Measurements from ENCODE around the gene CALML6. TPM values are rescaled to one million over a fixed set of nuclear protein-coding genes. Genes with fewer than 3 reads are reported as not detected.

The CALML6 gene
- total and polyA plus RNA-seq, 2 experiments from 2014 or later, result 0.87 TPM; not detected in 1

DNA sequence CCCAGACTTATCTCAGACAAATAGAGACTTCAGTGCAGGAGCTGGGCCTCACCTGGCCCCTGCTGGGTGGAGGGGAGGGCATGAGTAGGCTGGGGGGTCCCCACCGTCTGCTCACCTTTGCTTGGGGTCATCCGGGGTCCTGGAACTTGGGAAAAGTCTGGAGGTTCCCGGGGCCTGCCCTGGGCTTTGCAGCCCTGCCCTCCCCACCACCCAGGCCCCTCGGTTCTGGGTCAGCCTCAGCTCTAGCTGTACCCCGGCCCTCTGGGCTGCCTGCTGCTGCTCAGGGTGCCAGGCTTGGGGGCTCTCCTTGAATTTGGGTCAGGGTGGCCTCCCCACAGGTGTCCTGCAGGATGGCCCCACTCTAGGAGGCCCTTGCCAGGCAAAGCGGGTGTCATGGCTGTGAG, 6.4 kb downstream of the CALML6 start:
- no peak for TF ChIP-seq JUNB (IDR thresholded peaks at IDR 0.05; ENCODE audit: unreplicated experiment)
- no peak for TF ChIP-seq ZNF331 (CRISPR knock-in tag; IDR thresholded peaks at IDR 0.05; ENCODE audit: low read depth)
- no peak for TF ChIP-seq EZH2phosphoT487 (IDR thresholded peaks at IDR 0.05; ENCODE audit: unreplicated experiment)
- TF ChIP-seq NANOG (IDR thresholded peaks at IDR 0.05; ENCODE audit: borderline replicate concordance), result no peak
- TF ChIP-seq, protein P1, sequence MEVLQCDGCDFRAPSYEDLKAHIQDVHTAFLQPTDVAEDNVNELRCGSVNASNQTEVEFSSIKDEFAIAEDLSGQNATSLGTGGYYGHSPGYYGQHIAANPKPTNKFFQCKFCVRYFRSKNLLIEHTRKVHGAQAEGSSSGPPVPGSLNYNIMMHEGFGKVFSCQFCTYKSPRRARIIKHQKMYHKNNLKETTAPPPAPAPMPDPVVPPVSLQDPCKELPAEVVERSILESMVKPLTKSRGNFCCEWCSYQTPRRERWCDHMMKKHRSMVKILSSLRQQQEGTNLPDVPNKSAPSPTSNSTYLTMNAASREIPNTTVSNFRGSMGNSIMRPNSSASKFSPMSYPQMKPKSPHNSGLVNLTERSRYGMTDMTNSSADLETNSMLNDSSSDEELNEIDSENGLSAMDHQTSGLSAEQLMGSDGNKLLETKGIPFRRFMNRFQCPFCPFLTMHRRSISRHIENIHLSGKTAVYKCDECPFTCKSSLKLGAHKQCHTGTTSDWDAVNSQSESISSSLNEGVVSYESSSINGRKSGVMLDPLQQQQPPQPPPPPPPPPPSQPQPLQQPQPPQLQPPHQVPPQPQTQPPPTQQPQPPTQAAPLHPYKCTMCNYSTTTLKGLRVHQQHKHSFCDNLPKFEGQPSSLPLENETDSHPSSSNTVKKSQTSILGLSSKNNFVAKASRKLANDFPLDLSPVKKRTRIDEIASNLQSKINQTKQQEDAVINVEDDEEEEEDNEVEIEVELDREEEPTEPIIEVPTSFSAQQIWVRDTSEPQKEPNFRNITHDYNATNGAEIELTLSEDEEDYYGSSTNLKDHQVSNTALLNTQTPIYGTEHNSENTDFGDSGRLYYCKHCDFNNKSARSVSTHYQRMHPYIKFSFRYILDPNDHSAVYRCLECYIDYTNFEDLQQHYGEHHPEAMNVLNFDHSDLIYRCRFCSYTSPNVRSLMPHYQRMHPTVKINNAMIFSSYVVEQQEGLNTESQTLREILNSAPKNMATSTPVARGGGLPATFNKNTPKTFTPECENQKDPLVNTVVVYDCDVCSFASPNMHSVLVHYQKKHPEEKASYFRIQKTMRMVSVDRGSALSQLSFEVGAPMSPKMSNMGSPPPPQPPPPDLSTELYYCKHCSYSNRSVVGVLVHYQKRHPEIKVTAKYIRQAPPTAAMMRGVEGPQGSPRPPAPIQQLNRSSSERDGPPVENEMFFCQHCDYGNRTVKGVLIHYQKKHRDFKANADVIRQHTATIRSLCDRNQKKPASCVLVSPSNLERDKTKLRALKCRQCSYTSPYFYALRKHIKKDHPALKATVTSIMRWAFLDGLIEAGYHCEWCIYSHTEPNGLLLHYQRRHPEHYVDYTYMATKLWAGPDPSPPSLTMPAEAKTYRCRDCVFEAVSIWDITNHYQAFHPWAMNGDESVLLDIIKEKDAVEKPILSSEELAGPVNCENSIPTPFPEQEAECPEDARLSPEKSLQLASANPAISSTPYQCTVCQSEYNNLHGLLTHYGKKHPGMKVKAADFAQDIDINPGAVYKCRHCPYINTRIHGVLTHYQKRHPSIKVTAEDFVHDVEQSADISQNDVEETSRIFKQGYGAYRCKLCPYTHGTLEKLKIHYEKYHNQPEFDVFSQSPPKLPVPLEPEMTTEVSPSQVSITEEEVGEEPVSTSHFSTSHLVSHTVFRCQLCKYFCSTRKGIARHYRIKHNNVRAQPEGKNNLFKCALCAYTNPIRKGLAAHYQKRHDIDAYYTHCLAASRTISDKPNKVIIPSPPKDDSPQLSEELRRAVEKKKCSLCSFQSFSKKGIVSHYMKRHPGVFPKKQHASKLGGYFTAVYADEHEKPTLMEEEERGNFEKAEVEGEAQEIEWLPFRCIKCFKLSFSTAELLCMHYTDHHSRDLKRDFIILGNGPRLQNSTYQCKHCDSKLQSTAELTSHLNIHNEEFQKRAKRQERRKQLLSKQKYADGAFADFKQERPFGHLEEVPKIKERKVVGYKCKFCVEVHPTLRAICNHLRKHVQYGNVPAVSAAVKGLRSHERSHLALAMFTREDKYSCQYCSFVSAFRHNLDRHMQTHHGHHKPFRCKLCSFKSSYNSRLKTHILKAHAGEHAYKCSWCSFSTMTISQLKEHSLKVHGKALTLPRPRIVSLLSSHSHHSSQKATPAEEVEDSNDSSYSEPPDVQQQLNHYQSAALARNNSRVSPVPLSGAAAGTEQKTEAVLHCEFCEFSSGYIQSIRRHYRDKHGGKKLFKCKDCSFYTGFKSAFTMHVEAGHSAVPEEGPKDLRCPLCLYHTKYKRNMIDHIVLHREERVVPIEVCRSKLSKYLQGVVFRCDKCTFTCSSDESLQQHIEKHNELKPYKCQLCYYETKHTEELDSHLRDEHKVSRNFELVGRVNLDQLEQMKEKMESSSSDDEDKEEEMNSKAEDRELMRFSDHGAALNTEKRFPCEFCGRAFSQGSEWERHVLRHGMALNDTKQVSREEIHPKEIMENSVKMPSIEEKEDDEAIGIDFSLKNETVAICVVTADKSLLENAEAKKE (CRISPR knock-in tag; IDR thresholded peaks at IDR 0.05), result no peak
- no peak for TF ChIP-seq EZH2 (IDR thresholded peaks at IDR 0.05; ENCODE audit: low read depth, unreplicated experiment)
- no peak for TF ChIP-seq STAT1 (IDR thresholded peaks at IDR 0.05; ENCODE audit: unreplicated experiment)
- TF ChIP-seq, protein P2, sequence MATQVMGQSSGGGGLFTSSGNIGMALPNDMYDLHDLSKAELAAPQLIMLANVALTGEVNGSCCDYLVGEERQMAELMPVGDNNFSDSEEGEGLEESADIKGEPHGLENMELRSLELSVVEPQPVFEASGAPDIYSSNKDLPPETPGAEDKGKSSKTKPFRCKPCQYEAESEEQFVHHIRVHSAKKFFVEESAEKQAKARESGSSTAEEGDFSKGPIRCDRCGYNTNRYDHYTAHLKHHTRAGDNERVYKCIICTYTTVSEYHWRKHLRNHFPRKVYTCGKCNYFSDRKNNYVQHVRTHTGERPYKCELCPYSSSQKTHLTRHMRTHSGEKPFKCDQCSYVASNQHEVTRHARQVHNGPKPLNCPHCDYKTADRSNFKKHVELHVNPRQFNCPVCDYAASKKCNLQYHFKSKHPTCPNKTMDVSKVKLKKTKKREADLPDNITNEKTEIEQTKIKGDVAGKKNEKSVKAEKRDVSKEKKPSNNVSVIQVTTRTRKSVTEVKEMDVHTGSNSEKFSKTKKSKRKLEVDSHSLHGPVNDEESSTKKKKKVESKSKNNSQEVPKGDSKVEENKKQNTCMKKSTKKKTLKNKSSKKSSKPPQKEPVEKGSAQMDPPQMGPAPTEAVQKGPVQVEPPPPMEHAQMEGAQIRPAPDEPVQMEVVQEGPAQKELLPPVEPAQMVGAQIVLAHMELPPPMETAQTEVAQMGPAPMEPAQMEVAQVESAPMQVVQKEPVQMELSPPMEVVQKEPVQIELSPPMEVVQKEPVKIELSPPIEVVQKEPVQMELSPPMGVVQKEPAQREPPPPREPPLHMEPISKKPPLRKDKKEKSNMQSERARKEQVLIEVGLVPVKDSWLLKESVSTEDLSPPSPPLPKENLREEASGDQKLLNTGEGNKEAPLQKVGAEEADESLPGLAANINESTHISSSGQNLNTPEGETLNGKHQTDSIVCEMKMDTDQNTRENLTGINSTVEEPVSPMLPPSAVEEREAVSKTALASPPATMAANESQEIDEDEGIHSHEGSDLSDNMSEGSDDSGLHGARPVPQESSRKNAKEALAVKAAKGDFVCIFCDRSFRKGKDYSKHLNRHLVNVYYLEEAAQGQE (IDR thresholded peaks at IDR 0.05; ENCODE audit: unreplicated experiment), result no peak
- TF ChIP-seq, protein P3, sequence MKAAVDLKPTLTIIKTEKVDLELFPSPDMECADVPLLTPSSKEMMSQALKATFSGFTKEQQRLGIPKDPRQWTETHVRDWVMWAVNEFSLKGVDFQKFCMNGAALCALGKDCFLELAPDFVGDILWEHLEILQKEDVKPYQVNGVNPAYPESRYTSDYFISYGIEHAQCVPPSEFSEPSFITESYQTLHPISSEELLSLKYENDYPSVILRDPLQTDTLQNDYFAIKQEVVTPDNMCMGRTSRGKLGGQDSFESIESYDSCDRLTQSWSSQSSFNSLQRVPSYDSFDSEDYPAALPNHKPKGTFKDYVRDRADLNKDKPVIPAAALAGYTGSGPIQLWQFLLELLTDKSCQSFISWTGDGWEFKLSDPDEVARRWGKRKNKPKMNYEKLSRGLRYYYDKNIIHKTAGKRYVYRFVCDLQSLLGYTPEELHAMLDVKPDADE (IDR thresholded peaks at IDR 0.05), result no peak
- TF ChIP-seq POLR2AphosphoS5 (IDR thresholded peaks at IDR 0.05; ENCODE audit: low read depth), result no peak
- TF ChIP-seq ZNF114 (CRISPR knock-in tag; IDR thresholded peaks at IDR 0.05), result no peak
- no peak for TF ChIP-seq CREB1 (CRISPR knock-in tag; IDR thresholded peaks at IDR 0.05; ENCODE audit: low read depth)
- TF ChIP-seq, protein P4, sequence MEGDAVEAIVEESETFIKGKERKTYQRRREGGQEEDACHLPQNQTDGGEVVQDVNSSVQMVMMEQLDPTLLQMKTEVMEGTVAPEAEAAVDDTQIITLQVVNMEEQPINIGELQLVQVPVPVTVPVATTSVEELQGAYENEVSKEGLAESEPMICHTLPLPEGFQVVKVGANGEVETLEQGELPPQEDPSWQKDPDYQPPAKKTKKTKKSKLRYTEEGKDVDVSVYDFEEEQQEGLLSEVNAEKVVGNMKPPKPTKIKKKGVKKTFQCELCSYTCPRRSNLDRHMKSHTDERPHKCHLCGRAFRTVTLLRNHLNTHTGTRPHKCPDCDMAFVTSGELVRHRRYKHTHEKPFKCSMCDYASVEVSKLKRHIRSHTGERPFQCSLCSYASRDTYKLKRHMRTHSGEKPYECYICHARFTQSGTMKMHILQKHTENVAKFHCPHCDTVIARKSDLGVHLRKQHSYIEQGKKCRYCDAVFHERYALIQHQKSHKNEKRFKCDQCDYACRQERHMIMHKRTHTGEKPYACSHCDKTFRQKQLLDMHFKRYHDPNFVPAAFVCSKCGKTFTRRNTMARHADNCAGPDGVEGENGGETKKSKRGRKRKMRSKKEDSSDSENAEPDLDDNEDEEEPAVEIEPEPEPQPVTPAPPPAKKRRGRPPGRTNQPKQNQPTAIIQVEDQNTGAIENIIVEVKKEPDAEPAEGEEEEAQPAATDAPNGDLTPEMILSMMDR (conservative IDR thresholded peaks at IDR 0.05; ENCODE audit: low read depth in 2 of 2), result no peak
- Mint-ChIP-seq H3K4me1 (peaks cover 5% of the 10 kb centered on the region; the same call in 2 of the 3 replicates), H3K27ac (no peak overlapping the region), H3K9me3 (peaks cover 12% of the 10 kb centered on the region), H3K27me3 (ENCODE audit: insufficient read depth, low read depth, poor library complexity) (peaks cover 11% of the 10 kb centered on the region), H3K4me3 (no peak overlapping the region), H3K36me3 (ENCODE audit: low read depth) (no peaks in the 10 kb centered on the region)
- H3K4me2 ChIP-seq, result no peak overlapping the region
- no peak overlapping the region for H2AFZ ChIP-seq
- H3K9me2 ChIP-seq (ENCODE audit: insufficient read depth), result no peaks in the 10 kb centered on the region
- H3K36me3 ChIP-seq (ENCODE audit: insufficient read depth), result no peaks in the 10 kb centered on the region
- H3K4me3 ChIP-seq, result no peak overlapping the region
- H4K20me1 ChIP-seq (replicated peaks; ENCODE audit: insufficient read depth), result no peaks in the 10 kb centered on the region
- H3F3A ChIP-seq (replicated peaks; ENCODE audit: low read depth), result 0 out of 2 replicates have a peak, but pooled peaks cover 8% of the 10 kb centered on the region
- no peaks in the 10 kb centered on the region; the same call in 1 of the 2 replicates for H3K4me1 ChIP-seq (ENCODE audit: insufficient read depth)
- H3K27ac ChIP-seq (ENCODE audit: low read depth), result no peak overlapping the region
- no peaks in the 10 kb centered on the region for H3K79me2 ChIP-seq (replicated peaks; ENCODE audit: insufficient read depth)
- no peaks in the 10 kb centered on the region for H3K27me3 ChIP-seq (ENCODE audit: insufficient read depth)
- no peak for ATAC-seq
- DNase-seq (ENCODE audit: low spot score), result no peak

Measured in GM23338 (cell line).